Fibroblast of mammary gland (primary cell): ENCODE measurements around the gene PON3.

Experiments
- DNase-seq: peaks from one replicate; pipeline ENCODE4 v3.0.0-alpha.2; 2010; ENCODE audit warnings: low read depth
- H3K4me3 ChIP-seq: 2 replicates; pipeline ENCODE4 v1.5.1; 2011; ENCODE audit warnings: low read depth, mild to moderate bottlenecking, low read length, moderate library complexity; ENCODE audit not compliant: control insufficient read depth
- TF ChIP-seq, protein P1 (sequence below): conservative IDR thresholded peaks from 2 replicates; pipeline ENCODE4 v1.5.1; 2011; ENCODE audit warnings: low read depth, low read length, inconsistent platforms; ENCODE audit not compliant: control insufficient read depth, insufficient read depth

The PON3 gene

DNA sequence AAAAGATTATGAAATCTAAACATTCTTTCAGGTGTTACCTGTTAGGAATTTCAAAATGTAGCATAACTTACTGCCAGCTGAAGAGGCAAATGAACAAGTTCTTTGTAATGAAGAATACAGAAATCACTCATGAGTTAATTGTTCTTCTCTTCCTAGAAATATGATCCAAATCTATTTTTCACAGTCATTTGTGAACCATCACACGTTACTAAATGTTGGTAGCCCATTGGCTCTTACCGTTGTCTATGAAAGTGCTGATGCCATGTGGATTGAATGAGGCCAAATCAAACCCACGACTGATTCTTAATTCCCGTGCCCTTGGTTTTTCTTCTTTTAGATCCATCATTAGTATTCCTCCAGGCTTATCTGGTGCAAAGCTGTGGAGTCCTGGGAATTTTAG is 15.9 kb upstream of the PON3 start:
- H3K4me3 ChIP-seq = no peak overlapping the region
- DNase-seq = no peak
- TF ChIP-seq, protein P1, sequence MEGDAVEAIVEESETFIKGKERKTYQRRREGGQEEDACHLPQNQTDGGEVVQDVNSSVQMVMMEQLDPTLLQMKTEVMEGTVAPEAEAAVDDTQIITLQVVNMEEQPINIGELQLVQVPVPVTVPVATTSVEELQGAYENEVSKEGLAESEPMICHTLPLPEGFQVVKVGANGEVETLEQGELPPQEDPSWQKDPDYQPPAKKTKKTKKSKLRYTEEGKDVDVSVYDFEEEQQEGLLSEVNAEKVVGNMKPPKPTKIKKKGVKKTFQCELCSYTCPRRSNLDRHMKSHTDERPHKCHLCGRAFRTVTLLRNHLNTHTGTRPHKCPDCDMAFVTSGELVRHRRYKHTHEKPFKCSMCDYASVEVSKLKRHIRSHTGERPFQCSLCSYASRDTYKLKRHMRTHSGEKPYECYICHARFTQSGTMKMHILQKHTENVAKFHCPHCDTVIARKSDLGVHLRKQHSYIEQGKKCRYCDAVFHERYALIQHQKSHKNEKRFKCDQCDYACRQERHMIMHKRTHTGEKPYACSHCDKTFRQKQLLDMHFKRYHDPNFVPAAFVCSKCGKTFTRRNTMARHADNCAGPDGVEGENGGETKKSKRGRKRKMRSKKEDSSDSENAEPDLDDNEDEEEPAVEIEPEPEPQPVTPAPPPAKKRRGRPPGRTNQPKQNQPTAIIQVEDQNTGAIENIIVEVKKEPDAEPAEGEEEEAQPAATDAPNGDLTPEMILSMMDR = no peak

DNA sequence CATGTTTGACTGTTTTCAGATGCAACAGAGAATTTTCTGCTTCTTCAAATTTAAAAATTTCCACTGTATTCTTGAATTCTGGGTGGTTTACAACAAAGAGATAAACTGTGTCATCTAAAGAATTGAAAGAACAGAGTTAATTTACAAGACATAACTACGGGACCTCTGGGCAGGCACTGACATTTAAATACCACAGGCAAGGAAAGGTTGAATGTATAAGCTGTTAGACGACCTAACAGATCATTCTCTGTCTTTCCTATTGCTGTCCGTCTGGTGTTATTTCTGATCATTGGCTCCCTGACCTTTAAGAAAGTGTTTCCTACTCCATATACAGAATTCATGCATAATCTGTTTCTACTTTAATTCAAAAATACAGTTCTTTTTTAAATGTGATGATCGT is 15.5 kb upstream of the PON3 start:
- no peak overlapping the region for H3K4me3 ChIP-seq
- TF ChIP-seq, protein P1 = no peak
- DNase-seq = no peak

DNA sequence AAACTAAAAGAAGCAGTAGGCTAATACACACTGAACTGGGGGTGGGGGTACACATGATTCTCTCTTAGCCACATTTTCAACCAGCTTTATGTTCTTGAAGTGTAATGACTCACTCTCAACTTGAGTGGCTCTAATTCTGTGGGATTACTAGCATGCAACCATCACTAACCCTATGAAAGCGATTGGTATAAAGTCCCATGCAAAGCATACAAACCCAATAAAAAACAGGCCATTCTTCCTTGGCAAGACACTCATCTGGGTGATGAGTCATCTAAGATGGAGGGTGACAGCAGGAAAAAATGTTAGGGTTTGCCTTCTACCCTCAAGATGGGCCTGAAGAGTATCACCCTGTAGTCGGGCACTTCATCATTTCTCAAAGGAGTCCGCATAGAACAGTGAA is 14.9 kb upstream of the PON3 start:
- peak; percentile 33 for DNase-seq
- TF ChIP-seq, protein P1 = no peak
- no peak overlapping the region for H3K4me3 ChIP-seq

DNA sequence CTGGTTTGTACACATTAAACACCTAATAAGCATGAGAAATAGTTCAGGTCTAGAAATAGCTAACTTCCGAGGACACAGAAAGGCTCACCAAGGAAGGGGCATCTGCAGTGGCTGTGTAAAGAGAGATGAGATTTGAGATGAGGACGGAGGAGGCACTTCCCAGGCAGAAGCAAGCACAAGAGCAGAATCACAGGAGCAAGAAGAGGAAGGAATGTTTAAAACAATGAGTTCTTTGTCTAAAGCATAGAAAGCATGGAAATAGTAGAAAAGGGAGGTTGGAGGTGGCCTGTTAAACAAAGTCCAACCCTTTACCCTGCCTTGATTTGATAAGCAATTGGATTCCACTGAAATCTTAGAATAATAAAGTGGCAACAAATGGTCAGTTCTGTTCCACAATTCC is 11.6 kb upstream of the PON3 start:
- TF ChIP-seq, protein P1 = no peak
- no peak for DNase-seq
- H3K4me3 ChIP-seq = no peak overlapping the region

DNA sequence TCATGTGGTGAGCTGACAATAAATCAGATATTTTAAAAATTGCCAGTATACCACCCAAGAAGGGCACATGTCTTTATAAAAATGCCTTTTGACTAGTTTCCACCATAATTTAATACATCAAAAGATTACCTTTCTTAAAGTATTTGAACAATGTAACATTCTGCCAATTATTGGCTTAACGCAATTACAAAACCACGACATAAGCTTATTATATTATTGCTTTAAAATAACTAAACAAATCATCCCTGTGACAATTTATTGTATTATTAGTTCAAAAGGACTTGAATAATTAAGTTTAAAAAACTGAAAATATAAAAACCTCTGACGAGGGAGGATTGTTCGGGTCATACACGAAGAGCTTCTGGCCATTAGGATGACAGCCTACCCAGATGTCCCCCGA is 9.6 kb upstream of the PON3 start:
- no peak overlapping the region for H3K4me3 ChIP-seq
- TF ChIP-seq, protein P1 = no peak
- no peak for DNase-seq

DNA sequence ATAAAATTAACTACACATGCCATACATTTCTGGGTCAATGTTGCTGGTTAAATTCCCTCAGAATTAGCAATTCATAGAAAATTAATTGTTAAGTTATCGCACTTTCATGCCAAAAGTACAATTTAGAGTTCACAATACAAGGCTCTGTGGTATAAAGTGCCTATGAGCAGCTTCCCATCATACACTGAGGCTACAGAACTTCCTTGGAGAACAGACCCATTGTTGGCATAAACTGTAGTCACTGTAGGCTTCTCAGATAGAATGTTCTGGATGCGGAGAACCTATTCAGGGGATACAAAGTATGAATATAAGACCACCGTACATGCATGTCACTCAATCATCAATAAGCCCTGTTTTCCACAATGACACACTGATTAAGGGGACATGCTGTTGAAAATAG is 9.0 kb upstream of the PON3 start:
- TF ChIP-seq, protein P1 = no peak
- no peak overlapping the region for H3K4me3 ChIP-seq
- no peak for DNase-seq

DNA sequence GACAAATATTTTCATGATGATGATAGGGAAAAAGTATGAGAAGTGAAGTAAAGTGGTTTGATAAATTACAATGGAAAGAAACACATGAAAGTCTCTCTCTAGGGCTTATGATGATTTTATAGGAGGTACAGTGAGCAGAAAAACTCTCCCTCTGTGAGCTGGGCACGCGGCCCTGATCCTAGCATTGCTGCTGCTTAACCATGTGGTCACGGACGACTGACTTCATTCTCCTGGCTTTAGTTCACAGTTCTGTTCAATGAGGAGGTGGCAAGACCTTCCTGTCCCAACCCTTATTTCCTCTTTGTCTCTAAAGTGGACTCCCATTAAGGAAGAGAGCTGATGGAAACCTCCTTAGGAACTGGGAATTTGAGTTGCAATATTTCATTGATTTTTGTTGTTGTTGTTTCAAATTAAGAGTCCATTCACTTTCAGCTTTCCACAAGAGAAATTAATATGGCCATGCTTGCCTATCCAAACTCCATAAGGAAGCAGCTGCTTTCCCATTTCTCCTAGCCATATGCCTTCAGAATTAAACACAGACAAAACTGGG is 8.2 kb upstream of the PON3 start:
- TF ChIP-seq, protein P1 = no peak
- peak; percentile 36 for DNase-seq
- H3K4me3 ChIP-seq = no peak overlapping the region
